ENCODE results near the gene HERC2.
"Not testable (repeated sequence)": the region's sequence is repeated elsewhere in the genome, so short reads cannot be mapped to it uniquely, and the experiment has no call there.

HERC2 gene

DNA sequence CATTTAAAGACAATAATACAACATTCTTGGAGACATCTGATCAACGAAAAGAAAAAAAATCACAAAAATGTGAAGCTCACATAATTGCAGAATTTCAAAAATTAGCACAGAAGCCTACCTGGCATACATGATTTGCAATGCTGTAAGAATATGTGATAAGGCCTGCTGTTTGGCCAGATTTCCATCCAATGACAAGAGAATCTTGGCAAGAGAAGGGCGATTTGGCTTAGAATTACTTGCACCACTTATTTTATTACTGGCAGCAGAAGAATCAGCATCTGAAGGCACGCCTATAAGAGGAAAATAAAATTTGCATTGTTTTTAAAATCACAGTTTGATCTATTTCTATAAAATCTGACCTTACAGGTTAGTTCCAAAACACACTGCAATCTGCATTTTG is 152.6 kb downstream of the HERC2 start:
- no peak for DNase-seq

DNA sequence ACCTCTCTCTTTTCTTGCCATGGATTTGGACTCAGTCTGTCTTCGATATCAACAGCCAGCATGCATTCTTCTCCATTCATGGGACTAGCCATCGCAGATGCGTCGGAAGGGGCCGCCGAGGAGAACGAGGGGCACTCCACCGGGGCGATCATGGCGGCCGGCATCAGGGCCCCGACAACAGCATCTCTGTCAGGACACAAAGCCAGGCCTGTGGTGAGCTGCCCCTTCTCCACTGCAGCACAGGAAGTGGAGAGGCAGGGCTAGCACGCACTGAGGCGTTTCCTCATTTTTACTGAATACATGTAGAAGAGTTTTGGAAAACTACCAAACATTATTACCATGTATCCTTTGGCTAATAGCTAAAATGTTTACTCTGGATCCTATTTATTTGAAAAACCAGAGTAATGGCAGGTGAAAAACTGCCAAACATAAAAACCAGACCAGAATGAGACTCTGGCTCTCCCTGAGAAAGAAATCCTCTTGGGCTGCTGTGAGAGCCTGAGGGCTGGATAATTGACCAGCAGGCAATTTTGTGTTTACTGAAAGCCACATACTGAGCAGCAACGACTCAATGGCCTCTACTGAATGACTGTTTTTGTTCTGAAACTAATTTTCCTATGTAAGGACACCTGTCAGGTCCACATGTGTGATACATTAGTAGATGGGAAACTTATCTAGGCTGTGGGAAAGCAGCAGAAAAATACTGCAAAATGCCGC is 153.4 kb downstream of the HERC2 start:
- not testable (repeated sequence) for DNase-seq

- DNase-seq = no peak
Measured at GRCh38 chr15:28167042-28167441, 154.9 kb downstream of the HERC2 start.

DNA sequence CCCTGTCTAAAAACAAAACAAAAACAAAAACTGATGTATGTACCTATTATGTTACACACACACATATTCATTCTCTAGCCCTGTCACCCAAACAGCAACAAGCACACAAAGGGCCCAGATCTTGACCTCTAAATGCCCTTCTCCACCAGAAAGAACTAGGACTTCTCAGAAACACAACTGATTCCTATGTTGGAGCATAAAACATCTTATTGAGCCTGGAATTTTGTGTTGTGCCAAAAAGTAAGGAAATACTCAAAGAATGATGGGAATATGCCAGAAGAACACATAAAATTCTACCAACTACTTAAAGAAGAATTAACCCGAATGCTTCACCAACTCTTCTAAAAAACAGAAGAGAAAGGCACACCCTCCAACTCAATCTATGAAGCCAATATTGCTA is 156.2 kb downstream of the HERC2 start:
- no peak for DNase-seq

DNA sequence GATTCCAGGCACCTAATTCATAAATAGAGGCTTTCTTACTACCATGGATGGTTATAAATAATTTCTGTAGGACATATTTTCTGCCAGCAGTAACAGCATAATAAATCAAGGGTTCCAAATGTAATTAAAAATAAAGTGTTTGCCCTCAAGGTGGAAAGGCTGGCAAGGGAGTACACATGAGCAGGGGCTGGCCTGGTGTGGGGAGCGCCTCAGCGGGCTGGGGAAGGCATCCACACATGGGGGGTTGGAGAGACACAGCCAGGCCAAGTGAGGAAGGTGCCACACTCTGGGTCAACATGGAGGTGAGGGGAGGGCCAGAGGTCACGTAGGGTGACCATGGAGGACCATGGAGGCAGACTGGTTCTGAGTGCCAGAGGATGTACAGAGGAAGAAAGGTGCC is 157.1 kb downstream of the HERC2 start:
- no peak for DNase-seq

DNA sequence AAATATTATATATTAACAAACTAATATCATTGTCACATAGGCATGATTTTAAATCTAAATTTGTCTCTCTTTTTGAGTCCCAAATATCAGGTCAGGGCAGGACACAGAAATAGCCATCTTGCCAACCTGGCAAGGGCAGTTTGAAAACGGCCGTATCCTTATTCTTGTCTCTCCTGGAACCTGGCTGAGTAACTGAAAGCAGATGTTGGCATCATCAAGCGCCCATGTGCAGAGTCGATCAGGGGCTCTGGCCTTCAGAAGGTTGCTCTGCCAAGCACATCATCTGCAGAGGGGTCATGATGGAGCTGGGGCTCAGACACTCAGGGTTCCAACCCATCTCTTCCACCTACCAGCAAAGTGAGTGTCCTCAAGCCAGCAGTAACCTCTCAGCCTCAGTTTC is 167.7 kb downstream of the HERC2 start:
- no peak for DNase-seq

DNA sequence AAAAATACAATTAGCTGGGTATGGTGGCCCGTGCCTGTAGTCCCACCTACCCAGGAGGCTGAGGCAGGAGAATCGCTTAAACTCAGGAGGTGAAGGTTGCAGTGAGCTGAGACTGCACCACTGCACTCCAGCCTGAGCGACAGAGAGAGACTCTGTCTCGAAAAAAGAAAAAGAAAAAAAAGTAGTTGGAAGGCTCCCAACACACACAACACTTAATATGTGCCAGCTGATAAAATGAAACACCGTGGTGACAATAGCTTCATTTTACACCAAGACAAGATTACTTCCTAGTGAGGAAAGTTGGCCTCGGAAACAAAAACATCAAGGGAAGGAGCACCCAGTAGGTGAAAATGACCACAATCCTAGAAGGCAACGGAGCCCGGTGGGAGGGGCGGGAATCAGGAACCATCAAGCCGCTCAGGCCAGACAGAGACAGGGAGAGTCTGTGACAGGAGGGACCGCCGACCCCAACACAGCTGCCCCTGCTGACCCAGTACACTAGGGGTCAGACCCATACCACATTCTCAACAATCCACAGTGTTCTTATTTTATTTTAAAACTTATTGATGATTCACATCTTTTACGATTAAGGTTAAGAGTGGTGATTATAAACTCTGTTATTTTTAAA is 168.4 kb downstream of the HERC2 start:
- DNase-seq = no peak

DNA sequence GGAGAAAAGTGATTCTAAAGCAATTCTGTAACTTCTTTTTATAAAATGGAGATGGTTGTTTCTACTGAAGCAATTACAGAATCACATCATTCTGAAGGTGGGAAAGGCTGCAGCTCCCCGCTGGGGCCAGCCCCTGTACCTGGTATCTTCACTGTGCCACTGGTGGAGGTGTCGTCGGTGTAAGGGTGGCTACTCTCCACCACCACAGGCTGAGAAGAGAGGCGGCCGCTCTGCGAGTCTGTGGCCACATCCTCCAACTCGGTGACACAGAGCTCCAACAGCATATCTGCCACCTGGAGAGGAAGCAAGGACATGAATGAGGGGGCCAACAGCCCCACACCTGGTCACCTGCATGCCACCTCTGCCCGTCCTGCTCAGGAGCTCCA is 169.4 kb downstream of the HERC2 start:
- DNase-seq = not testable (repeated sequence)

DNA sequence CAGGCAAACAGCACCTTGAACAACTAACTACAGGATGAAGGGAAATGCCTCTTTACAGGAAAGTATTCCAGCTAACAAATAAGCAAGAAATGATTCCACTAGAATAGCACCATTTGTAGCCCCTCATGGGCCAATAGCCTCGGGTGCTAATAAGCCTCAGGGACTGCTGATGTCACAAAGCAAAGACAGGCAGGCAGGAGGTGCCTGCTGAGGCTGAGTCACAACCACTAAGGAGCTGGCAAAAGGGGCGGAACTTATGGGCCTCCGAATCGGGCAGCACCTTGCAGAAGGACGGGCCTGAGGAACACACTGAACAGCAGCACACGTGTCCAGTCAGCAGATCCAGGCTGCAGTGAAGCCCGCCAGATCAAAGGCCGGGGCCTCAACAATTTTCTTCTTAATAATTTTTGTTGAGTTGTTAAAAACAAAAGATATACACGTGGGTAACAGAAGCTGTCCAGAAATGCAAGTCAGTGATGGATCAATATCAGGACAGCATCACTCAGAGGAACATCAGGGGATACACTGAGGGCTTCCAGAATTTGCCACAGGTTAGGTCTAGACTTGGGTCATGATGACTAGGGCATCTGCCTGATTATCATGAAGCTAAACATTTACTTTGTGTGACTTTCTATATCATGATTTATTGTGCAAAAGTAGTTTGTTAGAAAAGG is 170.0 kb downstream of the HERC2 start:
- DNase-seq = not testable (repeated sequence)

- no peak for DNase-seq
Measured at GRCh38 chr15:28147801-28148200, 174.2 kb downstream of the HERC2 start.

DNA sequence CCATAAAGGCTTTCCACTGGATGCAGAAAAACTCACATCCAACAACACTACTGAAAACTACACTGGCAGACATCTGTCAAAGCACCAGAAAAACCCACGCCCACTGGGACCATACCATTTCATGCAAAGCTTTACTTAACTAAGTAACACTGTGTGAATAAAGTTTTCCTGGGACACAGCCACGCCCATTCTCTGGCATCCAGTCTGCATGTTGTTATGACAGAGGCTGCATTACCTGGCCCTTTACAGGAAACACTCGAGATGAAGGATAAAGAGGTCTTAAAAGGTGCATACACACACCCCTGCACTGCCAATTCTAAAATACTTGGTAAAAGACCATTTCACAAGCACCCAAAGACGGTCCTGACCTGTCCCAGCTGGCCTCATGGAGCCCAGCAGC is 176.6 kb downstream of the HERC2 start:
- not testable (repeated sequence) for DNase-seq

DNA sequence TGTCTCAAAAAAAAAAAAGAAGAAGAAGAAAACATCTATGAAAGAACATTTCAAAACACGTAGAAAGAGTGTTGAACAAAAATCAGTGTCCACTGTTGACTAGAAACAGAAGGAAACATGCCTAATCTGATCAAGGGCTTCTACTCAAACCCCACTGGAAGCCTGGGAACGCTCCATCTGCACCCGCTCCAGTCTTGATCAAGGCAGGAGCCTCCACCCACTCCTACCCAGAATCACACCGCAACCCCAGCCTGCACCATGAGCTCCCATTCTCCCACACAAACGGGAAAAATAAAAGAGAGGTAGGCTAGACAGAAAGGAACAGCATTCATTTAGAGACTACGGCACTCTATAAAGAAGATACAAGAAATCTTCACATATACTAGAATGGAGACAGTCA is 181.9 kb downstream of the HERC2 start:
- no peak for DNase-seq

DNA sequence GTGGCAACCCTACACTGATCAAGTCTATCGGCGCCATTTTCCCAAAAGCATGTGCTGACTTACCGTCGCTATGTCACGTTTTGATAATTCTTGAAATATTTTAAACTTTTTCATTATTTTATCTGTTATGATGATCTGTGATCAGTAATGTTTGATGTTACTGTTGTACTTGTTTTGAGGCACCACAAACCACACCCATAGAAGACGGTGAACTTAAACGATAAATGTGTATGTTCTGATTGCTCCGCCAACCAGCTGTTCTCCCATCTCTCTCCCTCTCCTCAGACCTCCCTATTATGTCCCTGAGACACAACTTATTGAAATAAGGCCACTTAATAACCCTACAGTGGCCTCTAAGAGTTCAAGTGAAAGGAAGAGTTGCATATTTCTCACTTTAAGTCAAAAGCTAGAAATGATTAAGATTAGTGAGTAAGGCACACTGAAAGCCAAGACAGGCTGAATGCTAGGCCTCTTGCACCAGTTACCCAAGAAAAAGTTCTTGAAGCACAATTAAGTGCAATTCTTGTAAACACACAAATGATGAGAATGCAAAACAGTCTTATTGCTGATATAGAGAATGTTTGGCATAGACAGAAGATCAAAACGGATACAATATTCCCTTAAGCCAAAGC is 184.5 kb downstream of the HERC2 start:
- not testable (repeated sequence) for DNase-seq

DNA sequence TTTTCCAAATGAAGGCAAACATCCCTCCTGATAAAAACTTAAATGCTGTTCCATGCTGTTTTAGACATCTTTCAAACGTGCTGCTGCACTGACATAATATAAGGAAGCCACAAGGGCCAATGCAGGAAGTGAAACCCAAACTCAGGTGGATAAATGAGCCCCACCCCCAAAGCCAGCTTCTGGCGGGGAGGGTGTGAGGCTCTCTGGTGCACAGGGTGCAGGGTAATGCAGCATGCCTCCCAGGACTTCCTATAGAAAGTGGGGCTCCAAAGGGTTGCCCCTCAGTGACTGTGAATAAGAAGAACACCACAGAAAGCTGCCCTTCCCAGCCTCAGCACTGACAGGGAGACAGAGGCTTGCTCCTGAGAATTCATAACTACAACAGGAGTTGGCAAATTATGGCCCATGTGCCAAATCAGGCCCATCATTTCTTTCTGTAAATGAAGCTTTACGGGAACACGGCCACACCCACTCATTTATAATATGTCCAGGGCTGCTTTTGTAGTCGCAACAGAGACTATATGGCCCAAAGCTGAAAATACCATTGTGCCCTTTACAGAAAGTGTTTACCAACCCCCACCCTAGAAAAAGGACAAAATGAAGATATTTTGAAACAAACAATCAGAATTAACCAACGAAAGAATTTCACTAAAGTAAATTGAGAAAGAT is 185.6 kb downstream of the HERC2 start:
- not testable (repeated sequence) for DNase-seq

DNA sequence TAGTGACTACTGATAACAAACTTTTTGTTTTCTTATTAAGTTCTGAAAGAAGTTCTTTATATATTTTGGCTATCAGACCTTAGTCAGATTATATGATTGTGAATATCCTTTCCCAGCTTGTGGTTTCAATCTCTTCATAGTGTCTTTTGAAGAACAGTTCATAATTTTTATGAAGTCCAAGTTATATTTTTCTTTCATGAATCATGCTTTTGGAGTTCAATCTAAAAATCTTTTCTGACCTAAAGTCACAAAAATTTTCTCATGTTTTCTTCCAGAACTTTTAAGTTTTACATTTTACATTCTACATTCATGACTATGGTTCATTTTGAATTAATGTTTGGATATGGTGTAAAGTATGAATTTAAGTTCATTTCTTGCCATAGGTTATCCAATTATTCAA is 188.7 kb downstream of the HERC2 start:
- DNase-seq = no peak

DNA sequence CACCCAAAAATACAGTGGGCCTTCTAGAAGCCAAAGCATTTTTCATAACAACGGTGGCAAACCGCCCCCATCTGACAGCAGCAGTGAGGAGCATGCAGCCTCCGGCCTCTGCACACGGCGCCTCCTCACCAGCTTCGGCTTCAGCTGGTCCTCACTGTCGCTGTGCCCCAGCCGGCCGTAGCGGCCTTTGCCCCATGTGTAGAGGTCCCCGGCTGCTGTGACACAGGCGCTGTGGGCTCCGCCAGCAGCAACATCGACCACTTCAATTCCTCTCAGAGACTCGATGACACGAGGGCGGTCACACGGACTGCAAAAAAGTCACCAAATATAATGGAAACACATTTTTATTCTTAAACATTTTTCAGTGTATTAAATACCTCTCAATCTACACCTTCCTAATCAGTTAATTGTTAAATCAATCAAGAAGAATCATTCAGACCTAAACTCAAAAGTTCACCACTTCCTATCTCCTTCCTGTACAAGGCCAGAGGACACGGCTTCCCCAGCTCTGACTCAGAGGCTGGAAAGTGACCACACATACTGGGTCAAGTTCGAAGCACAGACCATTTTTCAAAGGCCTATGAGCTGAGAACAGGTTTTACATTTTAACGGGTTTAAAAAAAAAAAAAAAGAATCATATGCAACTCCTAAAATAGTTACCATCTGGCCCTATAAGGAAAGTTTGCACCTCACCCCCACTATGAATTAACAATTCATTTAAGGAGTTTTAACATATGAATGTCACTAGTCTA is 189.3 kb downstream of the HERC2 start:
- no peak for DNase-seq

- DNase-seq = no peak
Measured at GRCh38 chr15:28131946-28132345, 190.0 kb downstream of the HERC2 start.

DNA sequence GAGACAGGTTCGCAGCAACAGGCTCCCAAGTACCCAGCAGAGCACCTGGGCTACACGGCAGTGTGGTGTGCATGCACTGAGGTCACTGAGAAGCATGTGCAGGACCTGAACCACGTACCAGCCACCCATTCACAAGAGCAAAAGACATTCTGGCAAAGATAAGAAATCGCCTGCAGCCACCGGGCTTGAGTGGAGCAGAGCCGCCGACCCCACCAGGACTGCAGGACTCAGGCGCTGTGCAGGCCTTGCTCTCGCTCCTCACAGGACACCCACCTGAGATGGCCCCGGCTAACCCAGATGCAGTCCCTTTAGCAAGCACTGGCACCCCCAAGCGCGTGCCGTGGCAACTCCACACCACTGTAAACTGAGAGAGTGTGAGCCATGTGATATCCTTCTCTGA is 190.6 kb downstream of the HERC2 start:
- no peak for DNase-seq

DNA sequence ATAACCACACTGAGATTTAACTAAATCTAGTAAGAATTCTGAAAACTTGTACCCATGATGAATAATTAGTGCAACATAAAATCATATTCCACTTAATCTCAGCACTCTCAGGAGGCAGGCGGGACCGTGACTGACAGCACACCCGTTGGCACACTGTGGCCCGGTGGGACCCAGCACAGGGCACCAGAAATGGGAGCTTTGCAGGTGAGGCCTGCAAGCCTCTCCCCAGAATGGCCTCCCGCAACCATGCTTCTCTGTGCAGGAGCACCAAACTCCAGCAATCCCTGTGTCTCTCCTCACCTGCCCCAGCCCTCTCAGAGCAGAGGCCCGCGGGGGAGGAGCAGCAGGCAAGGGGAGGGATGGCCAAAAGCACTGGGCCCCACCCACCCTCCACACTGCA is 191.3 kb downstream of the HERC2 start:
- no peak for DNase-seq

GRCh38 chr15:28129231-28129848 is 192.6 kb downstream of the HERC2 start:
- no peak for DNase-seq

DNA sequence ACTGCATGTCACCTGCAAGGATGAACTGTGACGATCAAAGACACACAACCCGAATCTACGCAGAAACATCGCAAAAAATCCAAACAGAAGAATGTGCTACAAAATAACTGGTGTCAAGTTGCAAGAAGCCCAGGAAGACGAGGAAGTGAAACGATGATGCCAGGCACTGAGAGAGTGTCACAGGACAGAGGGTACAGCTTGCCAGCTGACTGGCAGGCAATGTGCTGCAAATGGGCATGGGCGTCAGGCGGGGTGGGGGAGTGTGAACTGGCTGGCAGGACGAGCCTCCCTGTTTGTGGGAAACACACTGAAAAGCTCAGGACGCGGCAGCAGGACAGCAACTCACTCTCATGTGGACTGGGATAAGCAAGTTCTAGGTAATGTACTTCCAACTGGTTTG is 193.9 kb downstream of the HERC2 start:
- DNase-seq = no peak

DNA sequence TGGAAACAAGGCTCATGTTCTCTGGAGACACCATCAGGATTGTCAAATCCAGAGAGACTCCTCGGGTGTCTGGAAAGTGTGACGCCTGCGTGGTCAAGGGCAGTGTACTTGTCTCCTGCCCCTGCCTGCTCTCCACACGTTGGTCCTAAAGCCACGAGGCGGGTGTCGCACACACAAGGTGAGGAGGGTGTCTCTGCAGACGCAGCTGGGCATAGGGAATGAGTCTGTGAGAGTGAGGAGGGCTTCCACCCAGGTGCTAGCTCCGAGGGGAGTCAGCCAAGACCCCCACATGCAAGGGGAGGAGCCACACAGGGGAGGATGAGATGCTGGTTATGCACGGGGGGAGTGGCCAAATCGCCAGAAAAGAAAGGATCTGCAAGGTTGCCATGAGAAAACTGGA is 194.9 kb downstream of the HERC2 start:
- DNase-seq = no peak
